ENCODE data around the gene RIPK4.

DNA sequence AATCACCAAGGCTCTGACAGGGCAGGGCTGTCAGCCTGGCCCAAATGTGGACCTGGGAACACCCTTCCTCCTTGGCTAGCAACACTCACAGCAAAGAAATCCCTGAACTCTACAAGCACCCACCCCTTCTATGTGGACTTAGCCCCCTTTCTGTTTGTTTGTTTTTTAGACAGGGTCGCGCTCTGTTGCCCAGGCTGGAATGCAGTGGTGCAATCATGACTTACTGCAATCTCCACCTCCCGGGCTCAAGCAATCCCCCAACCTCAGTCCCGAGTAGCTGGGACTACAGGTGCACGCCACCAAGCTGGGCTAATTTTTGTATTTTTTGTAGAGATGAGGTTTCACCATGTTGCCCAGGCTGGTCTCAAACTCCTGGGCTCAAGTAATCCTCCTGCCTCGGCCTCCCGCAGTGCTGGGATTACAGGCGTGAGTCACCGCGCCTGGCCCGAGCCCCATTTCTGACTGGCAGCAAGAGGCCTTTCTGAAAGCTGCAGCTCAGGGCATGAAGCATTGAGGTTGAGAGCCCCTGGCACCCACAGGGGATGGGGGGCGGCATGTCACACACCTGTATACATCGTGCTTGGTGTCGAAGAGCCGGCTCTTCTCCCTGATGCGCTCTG lies 16.2 kb downstream of the RIPK4 start:
- TF ChIP-seq, protein P1, sequence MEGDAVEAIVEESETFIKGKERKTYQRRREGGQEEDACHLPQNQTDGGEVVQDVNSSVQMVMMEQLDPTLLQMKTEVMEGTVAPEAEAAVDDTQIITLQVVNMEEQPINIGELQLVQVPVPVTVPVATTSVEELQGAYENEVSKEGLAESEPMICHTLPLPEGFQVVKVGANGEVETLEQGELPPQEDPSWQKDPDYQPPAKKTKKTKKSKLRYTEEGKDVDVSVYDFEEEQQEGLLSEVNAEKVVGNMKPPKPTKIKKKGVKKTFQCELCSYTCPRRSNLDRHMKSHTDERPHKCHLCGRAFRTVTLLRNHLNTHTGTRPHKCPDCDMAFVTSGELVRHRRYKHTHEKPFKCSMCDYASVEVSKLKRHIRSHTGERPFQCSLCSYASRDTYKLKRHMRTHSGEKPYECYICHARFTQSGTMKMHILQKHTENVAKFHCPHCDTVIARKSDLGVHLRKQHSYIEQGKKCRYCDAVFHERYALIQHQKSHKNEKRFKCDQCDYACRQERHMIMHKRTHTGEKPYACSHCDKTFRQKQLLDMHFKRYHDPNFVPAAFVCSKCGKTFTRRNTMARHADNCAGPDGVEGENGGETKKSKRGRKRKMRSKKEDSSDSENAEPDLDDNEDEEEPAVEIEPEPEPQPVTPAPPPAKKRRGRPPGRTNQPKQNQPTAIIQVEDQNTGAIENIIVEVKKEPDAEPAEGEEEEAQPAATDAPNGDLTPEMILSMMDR (IDR thresholded peaks at IDR 0.05) = no peak
- TF ChIP-seq POLR2A (IDR thresholded peaks at IDR 0.05) = no peak

Data from testis (tissue), 2 donors.